GM06990 (cell line): ENCODE measurements around the gene DENND10.
"Not testable (repeated sequence)": the region's sequence is repeated elsewhere in the genome, so short reads cannot be mapped to it uniquely, and the experiment has no call there.

Experiments used
- DNase-seq: peaks from one replicate; pipeline ENCODE4 v3.0.0-alpha.2; 2011; ENCODE audit not compliant: insufficient read length; ENCODE audit errors: extremely low read depth
- H3K27me3 ChIP-seq: replicated peaks from 2 replicates; pipeline ENCODE4 v1.6.0; 2011; ENCODE audit warnings: low read length; ENCODE audit not compliant: control insufficient read depth, insufficient read depth
- H3K36me3 ChIP-seq: 2 replicates; pipeline ENCODE4 v1.5.1; 2011; ENCODE audit warnings: low read length; ENCODE audit not compliant: control insufficient read depth, insufficient read depth
- H3K4me3 ChIP-seq: replicated peaks from 2 replicates; pipeline ENCODE4 v1.5.1; 2011; ENCODE audit warnings: low read depth, mild to moderate bottlenecking, control low read depth, low read length
- TF ChIP-seq, protein P1 (sequence below): IDR thresholded peaks from 2 replicates; pipeline ENCODE4 v1.5.1; 2011; ENCODE audit warnings: low read length, control low read depth, mild to moderate bottlenecking, inconsistent platforms; ENCODE audit not compliant: insufficient read depth, poor library complexity, severe bottlenecking

Gene DENND10

DNA sequence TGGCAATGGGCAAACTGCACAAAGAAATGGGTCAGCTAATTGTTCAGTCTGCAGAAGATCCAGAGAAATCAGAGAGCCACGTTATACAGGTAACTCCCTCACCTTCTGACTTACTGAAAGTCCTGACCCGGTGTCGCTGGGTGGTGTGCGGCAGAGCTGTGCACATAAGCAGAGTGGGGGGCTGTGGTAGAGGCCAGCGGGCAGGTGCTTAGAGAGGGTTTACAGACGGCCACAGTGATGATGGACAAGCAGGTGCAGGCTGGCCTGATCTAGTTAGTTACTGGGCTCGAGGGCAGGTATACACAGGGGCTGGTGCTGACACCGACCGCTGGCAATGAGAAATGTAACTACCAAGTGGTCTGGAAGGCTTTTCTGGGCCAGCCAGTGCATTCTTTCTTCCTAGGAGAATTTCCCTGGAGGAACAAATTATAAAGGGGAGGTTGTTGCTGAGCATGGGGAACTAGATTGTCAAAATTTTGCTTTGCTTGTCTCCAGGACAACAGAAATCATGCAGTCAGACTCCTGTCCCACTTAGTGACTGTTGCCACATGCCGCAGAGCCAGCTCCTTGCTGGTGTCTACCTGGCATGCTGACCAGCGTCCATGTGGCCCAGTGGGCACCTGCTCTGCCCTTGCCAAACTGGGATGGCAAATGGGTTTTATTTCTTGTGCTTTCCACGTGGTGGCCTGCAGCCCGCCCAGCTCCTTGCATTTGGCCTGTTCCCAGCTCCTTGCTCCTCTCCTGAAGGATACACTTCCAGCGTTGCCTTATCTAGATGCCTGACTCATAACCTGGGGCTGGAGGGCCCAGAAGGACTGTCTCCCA is 28.8 kb downstream of the DENND10 start:
- H3K36me3 ChIP-seq, result peaks cover 8% of the 10 kb centered on the region
- no peak overlapping the region for H3K4me3 ChIP-seq
- no peak for DNase-seq
- no peaks in the 10 kb centered on the region for H3K27me3 ChIP-seq
- TF ChIP-seq, protein P1, sequence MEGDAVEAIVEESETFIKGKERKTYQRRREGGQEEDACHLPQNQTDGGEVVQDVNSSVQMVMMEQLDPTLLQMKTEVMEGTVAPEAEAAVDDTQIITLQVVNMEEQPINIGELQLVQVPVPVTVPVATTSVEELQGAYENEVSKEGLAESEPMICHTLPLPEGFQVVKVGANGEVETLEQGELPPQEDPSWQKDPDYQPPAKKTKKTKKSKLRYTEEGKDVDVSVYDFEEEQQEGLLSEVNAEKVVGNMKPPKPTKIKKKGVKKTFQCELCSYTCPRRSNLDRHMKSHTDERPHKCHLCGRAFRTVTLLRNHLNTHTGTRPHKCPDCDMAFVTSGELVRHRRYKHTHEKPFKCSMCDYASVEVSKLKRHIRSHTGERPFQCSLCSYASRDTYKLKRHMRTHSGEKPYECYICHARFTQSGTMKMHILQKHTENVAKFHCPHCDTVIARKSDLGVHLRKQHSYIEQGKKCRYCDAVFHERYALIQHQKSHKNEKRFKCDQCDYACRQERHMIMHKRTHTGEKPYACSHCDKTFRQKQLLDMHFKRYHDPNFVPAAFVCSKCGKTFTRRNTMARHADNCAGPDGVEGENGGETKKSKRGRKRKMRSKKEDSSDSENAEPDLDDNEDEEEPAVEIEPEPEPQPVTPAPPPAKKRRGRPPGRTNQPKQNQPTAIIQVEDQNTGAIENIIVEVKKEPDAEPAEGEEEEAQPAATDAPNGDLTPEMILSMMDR, result no peak

DNA sequence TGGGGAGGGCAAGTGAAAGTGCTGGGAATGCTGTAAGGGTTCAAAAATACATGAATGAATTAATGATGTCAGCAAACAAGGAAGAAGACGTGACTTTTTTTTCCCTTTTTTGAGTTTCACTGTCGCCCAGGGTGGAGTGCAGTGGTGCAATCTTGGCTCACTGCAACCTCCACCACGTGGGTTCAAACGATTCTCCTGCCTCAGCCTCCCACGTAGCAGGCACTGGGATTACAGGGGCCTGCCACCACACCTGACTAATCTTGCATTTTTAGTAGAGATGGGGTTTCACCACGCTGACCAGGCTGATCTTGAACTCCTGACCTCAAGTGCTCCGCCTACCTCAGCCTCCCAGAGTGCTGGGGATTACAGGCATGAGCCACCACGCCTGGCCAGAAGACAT is 30.0 kb downstream of the DENND10 start:
- TF ChIP-seq, protein P1, result no peak
- no peak for DNase-seq
- H3K4me3 ChIP-seq, result no peak overlapping the region
- H3K36me3 ChIP-seq, result peaks cover 8% of the 10 kb centered on the region
- no peaks in the 10 kb centered on the region for H3K27me3 ChIP-seq

DNA sequence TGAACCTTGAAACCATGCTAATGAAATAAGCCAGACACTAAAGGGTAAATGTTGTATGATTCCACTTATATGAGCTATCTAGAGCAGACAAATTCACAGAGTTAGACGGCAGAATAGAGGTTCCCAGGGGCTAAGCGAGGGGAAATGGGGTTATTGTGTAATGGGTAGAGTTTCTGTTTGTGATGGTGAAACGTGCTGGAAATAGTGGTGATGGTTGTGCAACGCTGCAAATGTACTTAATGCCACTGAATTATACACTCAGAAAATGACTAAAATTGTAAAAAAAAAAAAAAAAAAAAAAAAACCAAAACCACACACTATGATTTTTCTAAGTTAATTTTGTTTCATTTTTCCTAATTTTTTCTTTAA is 31.6 kb downstream of the DENND10 start:
- no peak for DNase-seq
- TF ChIP-seq, protein P1, result no peak
- no peak overlapping the region for H3K4me3 ChIP-seq
- H3K36me3 ChIP-seq, result peaks cover 14% of the 10 kb centered on the region
- H3K27me3 ChIP-seq, result no peaks in the 10 kb centered on the region

DNA sequence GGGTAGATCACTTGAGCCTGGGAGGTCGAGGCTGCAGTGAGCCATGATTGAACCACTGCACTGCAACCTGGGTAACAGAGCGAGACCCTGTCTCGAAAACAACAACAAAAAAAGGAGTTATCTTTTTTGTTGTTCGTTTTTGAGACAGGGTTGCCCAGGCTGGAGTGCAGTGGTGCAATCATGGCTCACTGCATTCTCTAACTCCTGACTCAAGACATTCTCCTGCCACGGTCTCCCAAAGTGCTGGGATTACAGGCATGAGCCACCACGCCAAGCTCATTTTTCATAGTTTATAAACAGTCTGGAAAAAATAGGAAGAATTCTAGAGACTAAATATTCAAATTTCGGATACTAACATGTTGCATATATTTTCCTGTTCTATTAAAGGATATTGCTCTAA is 32.2 kb downstream of the DENND10 start:
- TF ChIP-seq, protein P1, result no peak
- H3K27me3 ChIP-seq, result no peaks in the 10 kb centered on the region
- no peak for DNase-seq
- H3K36me3 ChIP-seq, result peaks cover 16% of the 10 kb centered on the region
- H3K4me3 ChIP-seq, result no peak overlapping the region

GRCh38 chr10:119137878-119138277 is 34.0 kb downstream of the DENND10 start:
- H3K36me3 ChIP-seq, result peaks cover 12% of the 10 kb centered on the region
- H3K4me3 ChIP-seq, DNase-seq, H3K27me3 ChIP-seq: not testable (repeated sequence)

DNA sequence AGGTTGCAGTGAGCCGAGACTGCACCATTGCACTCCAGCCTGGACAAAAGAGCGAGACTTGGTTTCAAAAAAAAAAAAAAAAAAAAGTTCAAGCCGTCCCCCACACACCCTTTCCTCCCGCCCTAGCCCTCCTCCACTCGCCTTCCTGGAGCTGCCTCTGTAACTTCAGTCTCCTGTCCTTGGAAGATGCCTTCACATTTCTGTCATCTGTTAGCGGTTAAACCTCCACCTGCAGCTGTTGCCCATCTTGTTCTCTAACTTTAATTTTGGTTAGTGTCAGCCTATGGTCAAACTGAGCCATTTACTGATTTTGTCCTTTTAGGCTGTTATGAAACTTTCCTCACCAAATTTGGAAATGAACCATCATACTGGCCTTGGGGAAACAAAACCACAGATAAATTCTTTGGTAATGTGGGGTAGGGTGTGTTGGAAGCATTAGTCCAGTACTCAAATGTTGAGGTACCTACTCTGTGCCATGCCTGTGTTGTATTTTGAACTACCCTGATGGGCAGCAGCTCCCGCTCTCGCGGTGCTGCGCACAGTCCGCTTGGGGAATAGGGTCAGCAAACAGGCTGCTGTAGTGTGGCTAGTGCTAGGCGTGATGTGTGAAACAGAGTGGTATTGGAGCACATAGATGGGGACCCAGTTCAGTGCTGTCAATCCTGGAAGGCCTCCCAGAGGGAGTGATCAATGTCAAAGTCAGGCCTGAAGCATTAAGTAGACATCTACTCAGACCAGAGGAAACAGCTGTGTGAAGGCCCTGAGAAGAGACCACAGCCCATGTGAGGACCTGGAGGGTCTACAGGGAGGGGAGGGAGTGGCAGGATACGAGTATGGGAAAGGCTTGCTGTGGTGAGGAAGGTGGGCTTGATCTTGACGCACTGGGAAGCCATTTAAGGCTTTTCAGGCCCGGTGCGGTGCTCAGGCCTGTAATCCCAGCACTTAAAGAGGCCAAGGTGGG is 34.7 kb downstream of the DENND10 start:
- DNase-seq, result no peak
- TF ChIP-seq, protein P1, result no peak
- Histone ChIP-seq H3K36me3 (peaks cover 9% of the 10 kb centered on the region), H3K27me3 (no peaks in the 10 kb centered on the region), H3K4me3 (no peak overlapping the region)
